WTC11 (cell line): ENCODE measurements around the gene PRKCZ. TPM values are rescaled to one million over a fixed set of nuclear protein-coding genes. Genes with fewer than 3 reads are reported as not detected.

Source experiments
- ATAC-seq: fragments of 200-7000 bp; cut with Tn5 transposase; 2 replicates; pipeline ENCODE4 v1.10.0; 2021; ENCODE audit warnings: mild to moderate bottlenecking, moderate library complexity
- CTCF ChIA-PET: fragments of 300-600 bp; sonication (Branson Sonifier 250); formaldehyde crosslinking; loops from one replicate; lab custom pipeline; 2021; ENCODE audit warnings: antibody characterized with exemption; lab: Charles Lee
- POLR2A ChIA-PET: fragments of 350-600 bp; sonication (Branson Sonifier 250); formaldehyde crosslinking; loops from one replicate; lab custom pipeline; 2021; ENCODE audit warnings: antibody characterized with exemption; lab: Charles Lee
- DNase-seq: peaks from one replicate; pipeline ENCODE4 v3.0.0; 2021; ENCODE audit warnings: low spot score
- H3K27ac Mint-ChIP-seq: 2 replicates; pipeline ENCODE4 v1.8.0; 2021; ENCODE audit warnings: mixed read lengths
- H3K27me3 Mint-ChIP-seq: 2 replicates; pipeline ENCODE4 v1.8.0; 2021; ENCODE audit warnings: low read depth, mild to moderate bottlenecking, moderate library complexity, mixed read lengths
- H3K36me3 Mint-ChIP-seq: 2 replicates; pipeline ENCODE4 v1.8.0; 2021; ENCODE audit warnings: mixed read lengths
- H3K4me1 Mint-ChIP-seq: 2 replicates; pipeline ENCODE4 v1.8.0; 2022; ENCODE audit warnings: mixed read lengths
- H3K4me3 Mint-ChIP-seq: 2 replicates; pipeline ENCODE4 v1.8.0; 2021; ENCODE audit warnings: mild to moderate bottlenecking, moderate library complexity, mixed read lengths
- H3K9me3 Mint-ChIP-seq: 2 replicates; pipeline ENCODE4 v1.8.0; 2021; ENCODE audit warnings: mixed read lengths
- FOXK1 ChIP-seq: sonication (generic); formaldehyde crosslinking; IDR thresholded peaks from 2 replicates; pipeline ENCODE4 v1.8.0; 2022; ENCODE audit warnings: mild to moderate bottlenecking, moderate library complexity, missing genetic modification reagents
- JAZF1 ChIP-seq: fragments of 250-450 bp; sonication (Bioruptor Pico); IDR thresholded peaks from 2 replicates; pipeline ENCODE4 v1.9.0; 2021; ENCODE audit warnings: moderate library complexity, mild to moderate bottlenecking, inconsistent platforms
- RELA ChIP-seq: sonication (generic); formaldehyde crosslinking; IDR thresholded peaks from 2 replicates; pipeline ENCODE4 v1.8.1; 2022; ENCODE audit warnings: missing genetic modification reagents, mild to moderate bottlenecking, borderline replicate concordance
- SP1 ChIP-seq: sonication (generic); formaldehyde crosslinking; conservative IDR thresholded peaks from 2 replicates; pipeline ENCODE4 v1.8.1; 2022; ENCODE audit warnings: missing genetic modification reagents
- ZNF121 ChIP-seq: sonication (generic); formaldehyde crosslinking; IDR thresholded peaks from 2 replicates; pipeline ENCODE4 v1.8.0; 2023; ENCODE audit warnings: missing genetic modification reagents
- total RNA-seq: library from RNA; stranded (reverse); gene quantifications from 3 replicates; pipeline ENCODE4 v1.2.3, GENCODE V29; 2021
- TF ChIP-seq, protein P1 (sequence below): sonication (generic); formaldehyde crosslinking; IDR thresholded peaks from 2 replicates; pipeline ENCODE4 v1.8.0; 2023; ENCODE audit warnings: missing genetic modification reagents, mild to moderate bottlenecking, borderline replicate concordance
- TF ChIP-seq, protein P2 (sequence below): sonication (generic); formaldehyde crosslinking; IDR thresholded peaks from 2 replicates; pipeline ENCODE4 v1.8.1; 2022; ENCODE audit warnings: mild to moderate bottlenecking, moderate library complexity, missing genetic modification reagents
- TF ChIP-seq, protein P3 (sequence below): sonication (generic); formaldehyde crosslinking; IDR thresholded peaks from 2 replicates; pipeline ENCODE4 v1.8.1; 2023; ENCODE audit warnings: mild to moderate bottlenecking, missing genetic modification reagents
- TF ChIP-seq, protein P4 (sequence below): fragments of 250-450 bp; sonication (Bioruptor Pico); IDR thresholded peaks from 2 replicates; pipeline ENCODE4 v2.1.2; 2022; ENCODE audit warnings: mild to moderate bottlenecking, moderate library complexity
- TF ChIP-seq, protein P5 (sequence below): sonication (generic); formaldehyde crosslinking; IDR thresholded peaks from 2 replicates; pipeline ENCODE4 v1.8.0; 2022; ENCODE audit warnings: mild to moderate bottlenecking, missing genetic modification reagents
- TF ChIP-seq, protein P6 (sequence below): fragments of 250-450 bp; sonication (Bioruptor Pico); IDR thresholded peaks from 2 replicates; pipeline ENCODE4 v1.9.0; 2021; ENCODE audit warnings: mild to moderate bottlenecking, borderline replicate concordance
- TF ChIP-seq, protein P7 (sequence below): sonication (generic); formaldehyde crosslinking; IDR thresholded peaks from 2 replicates; pipeline ENCODE4 v1.8.1; 2022; ENCODE audit warnings: mild to moderate bottlenecking, missing genetic modification reagents, moderate library complexity, borderline replicate concordance

The PRKCZ gene
- total RNA-seq, 1 experiment from 2014 or later, result 52.5 TPM

DNA sequence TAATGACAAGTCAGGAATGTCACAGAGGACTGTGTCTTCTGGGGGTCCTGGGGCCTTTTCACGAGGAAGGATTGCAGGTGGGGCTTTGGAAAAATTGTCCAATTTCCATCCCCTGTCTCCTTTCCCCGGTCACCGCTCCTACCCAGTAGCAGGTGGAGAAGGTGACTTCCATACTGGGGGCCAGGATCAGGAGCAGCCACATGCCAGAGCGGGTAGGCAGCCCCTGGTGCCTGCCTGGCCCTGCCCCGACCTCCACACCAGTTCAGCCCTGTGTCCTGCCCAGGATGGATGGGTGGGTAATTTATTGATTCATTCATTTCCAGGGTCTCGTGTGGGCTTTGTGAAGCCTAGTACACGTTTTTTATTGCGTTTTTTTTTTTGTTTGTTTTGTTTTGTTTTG, 51.7 kb downstream of the PRKCZ start (continued):
- TF ChIP-seq, protein P1, sequence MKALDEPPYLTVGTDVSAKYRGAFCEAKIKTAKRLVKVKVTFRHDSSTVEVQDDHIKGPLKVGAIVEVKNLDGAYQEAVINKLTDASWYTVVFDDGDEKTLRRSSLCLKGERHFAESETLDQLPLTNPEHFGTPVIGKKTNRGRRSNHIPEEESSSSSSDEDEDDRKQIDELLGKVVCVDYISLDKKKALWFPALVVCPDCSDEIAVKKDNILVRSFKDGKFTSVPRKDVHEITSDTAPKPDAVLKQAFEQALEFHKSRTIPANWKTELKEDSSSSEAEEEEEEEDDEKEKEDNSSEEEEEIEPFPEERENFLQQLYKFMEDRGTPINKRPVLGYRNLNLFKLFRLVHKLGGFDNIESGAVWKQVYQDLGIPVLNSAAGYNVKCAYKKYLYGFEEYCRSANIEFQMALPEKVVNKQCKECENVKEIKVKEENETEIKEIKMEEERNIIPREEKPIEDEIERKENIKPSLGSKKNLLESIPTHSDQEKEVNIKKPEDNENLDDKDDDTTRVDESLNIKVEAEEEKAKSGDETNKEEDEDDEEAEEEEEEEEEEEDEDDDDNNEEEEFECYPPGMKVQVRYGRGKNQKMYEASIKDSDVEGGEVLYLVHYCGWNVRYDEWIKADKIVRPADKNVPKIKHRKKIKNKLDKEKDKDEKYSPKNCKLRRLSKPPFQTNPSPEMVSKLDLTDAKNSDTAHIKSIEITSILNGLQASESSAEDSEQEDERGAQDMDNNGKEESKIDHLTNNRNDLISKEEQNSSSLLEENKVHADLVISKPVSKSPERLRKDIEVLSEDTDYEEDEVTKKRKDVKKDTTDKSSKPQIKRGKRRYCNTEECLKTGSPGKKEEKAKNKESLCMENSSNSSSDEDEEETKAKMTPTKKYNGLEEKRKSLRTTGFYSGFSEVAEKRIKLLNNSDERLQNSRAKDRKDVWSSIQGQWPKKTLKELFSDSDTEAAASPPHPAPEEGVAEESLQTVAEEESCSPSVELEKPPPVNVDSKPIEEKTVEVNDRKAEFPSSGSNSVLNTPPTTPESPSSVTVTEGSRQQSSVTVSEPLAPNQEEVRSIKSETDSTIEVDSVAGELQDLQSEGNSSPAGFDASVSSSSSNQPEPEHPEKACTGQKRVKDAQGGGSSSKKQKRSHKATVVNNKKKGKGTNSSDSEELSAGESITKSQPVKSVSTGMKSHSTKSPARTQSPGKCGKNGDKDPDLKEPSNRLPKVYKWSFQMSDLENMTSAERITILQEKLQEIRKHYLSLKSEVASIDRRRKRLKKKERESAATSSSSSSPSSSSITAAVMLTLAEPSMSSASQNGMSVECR, result no peak
- no peak for TF ChIP-seq RELA (CRISPR knock-in tag)
- TF ChIP-seq JAZF1 (CRISPR knock-in tag), result no peak
- TF ChIP-seq, protein P2, sequence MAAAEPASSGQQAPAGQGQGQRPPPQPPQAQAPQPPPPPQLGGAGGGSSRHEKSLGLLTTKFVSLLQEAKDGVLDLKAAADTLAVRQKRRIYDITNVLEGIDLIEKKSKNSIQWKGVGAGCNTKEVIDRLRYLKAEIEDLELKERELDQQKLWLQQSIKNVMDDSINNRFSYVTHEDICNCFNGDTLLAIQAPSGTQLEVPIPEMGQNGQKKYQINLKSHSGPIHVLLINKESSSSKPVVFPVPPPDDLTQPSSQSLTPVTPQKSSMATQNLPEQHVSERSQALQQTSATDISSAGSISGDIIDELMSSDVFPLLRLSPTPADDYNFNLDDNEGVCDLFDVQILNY (CRISPR knock-in tag), result no peak
- TF ChIP-seq FOXK1, result no peak
- TF ChIP-seq, protein P3, sequence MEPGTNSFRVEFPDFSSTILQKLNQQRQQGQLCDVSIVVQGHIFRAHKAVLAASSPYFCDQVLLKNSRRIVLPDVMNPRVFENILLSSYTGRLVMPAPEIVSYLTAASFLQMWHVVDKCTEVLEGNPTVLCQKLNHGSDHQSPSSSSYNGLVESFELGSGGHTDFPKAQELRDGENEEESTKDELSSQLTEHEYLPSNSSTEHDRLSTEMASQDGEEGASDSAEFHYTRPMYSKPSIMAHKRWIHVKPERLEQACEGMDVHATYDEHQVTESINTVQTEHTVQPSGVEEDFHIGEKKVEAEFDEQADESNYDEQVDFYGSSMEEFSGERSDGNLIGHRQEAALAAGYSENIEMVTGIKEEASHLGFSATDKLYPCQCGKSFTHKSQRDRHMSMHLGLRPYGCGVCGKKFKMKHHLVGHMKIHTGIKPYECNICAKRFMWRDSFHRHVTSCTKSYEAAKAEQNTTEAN (CRISPR knock-in tag), result no peak
- no peak for TF ChIP-seq SP1 (CRISPR knock-in tag)
- TF ChIP-seq, protein P4, sequence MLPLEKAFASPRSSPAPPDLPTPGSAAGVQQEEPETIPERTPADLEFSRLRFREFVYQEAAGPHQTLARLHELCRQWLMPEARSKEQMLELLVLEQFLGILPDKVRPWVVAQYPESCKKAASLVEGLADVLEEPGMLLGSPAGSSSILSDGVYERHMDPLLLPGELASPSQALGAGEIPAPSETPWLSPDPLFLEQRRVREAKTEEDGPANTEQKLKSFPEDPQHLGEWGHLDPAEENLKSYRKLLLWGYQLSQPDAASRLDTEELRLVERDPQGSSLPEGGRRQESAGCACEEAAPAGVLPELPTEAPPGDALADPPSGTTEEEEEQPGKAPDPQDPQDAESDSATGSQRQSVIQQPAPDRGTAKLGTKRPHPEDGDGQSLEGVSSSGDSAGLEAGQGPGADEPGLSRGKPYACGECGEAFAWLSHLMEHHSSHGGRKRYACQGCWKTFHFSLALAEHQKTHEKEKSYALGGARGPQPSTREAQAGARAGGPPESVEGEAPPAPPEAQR, result no peak
- TF ChIP-seq, protein P5, sequence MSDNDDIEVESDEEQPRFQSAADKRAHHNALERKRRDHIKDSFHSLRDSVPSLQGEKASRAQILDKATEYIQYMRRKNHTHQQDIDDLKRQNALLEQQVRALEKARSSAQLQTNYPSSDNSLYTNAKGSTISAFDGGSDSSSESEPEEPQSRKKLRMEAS, result no peak
- TF ChIP-seq, protein P6, sequence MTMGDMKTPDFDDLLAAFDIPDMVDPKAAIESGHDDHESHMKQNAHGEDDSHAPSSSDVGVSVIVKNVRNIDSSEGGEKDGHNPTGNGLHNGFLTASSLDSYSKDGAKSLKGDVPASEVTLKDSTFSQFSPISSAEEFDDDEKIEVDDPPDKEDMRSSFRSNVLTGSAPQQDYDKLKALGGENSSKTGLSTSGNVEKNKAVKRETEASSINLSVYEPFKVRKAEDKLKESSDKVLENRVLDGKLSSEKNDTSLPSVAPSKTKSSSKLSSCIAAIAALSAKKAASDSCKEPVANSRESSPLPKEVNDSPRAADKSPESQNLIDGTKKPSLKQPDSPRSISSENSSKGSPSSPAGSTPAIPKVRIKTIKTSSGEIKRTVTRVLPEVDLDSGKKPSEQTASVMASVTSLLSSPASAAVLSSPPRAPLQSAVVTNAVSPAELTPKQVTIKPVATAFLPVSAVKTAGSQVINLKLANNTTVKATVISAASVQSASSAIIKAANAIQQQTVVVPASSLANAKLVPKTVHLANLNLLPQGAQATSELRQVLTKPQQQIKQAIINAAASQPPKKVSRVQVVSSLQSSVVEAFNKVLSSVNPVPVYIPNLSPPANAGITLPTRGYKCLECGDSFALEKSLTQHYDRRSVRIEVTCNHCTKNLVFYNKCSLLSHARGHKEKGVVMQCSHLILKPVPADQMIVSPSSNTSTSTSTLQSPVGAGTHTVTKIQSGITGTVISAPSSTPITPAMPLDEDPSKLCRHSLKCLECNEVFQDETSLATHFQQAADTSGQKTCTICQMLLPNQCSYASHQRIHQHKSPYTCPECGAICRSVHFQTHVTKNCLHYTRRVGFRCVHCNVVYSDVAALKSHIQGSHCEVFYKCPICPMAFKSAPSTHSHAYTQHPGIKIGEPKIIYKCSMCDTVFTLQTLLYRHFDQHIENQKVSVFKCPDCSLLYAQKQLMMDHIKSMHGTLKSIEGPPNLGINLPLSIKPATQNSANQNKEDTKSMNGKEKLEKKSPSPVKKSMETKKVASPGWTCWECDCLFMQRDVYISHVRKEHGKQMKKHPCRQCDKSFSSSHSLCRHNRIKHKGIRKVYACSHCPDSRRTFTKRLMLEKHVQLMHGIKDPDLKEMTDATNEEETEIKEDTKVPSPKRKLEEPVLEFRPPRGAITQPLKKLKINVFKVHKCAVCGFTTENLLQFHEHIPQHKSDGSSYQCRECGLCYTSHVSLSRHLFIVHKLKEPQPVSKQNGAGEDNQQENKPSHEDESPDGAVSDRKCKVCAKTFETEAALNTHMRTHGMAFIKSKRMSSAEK (CRISPR knock-in tag), result no peak
- TF ChIP-seq, all 79 proteins: peak for 0

DNA sequence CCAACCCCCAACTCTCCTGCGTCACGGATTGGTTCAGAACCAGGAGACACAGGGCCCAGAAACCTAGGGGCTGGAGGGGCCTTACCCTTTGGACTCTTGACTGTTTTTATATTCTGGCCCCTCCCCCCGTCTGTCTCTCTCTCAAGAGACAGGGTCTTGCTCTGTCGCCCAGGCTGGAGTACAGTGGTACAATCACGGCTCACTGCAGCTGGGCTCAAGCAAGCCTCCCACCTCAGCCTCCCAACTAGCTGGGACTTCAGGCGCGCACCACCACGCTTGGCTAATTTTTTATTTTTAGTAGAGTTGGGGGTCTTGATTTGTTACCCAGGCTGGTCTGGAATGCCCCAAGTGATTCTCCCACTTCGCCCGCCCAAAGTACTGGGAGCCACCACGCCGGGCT, 52.5 kb downstream of the PRKCZ start:
- CTCF ChIA-PET, result interaction anchor here (1.5 to 2.2 kb wide), 2 partner anchors 29 to 37 kb away, joined by 3 to 10 read pairs; no protein-coding TSS in a partner anchor

More for the DNA sequence above, 52.5 kb downstream of the PRKCZ start:
- POLR2A ChIA-PET, result no interaction called here
- H3K9me3 Mint-ChIP-seq, result peaks cover 7% of the 10 kb centered on the region
- no peak overlapping the region for H3K4me3 Mint-ChIP-seq
- ATAC-seq (no peak), DNase-seq (no peak)
- H3K4me1 Mint-ChIP-seq, result peaks cover 7% of the 10 kb centered on the region
- H3K36me3 Mint-ChIP-seq, result peaks cover 15% of the 10 kb centered on the region
- H3K27me3 Mint-ChIP-seq, result no peaks in the 10 kb centered on the region
- no peak overlapping the region; the same call in 1 of the 2 replicates for H3K27ac Mint-ChIP-seq
- TF ChIP-seq, protein P7, sequence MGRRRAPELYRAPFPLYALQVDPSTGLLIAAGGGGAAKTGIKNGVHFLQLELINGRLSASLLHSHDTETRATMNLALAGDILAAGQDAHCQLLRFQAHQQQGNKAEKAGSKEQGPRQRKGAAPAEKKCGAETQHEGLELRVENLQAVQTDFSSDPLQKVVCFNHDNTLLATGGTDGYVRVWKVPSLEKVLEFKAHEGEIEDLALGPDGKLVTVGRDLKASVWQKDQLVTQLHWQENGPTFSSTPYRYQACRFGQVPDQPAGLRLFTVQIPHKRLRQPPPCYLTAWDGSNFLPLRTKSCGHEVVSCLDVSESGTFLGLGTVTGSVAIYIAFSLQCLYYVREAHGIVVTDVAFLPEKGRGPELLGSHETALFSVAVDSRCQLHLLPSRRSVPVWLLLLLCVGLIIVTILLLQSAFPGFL (CRISPR knock-in tag), result no peak
- peak; percentile 63 for TF ChIP-seq ZNF121 (CRISPR knock-in tag)
